Esophagus muscularis mucosa (tissue), 4 donors: Measurements from ENCODE around the gene MON2. TPM values are rescaled to one million over a fixed set of nuclear protein-coding genes. Genes with fewer than 3 reads are reported as not detected.

Experiments used
- DNase-seq: peaks from one replicate; pipeline ENCODE4 v3.0.0-alpha.2; 2017; ENCODE audit errors: extremely low spot score
- H3K27ac ChIP-seq, 4 donors: fragments of 200-600 bp; sonication (generic); replicated peaks in 1 of 4; 1 replicate in 3 of 4; 2 replicates in 1 of 4; pipeline ENCODE4 v1.5.1; 2016 to 2019; ENCODE audit warnings: mild to moderate bottlenecking in 1 of 4
- H3K27me3 ChIP-seq, 4 donors: fragments of 200-600 bp; sonication (generic); one replicate each; pipeline versions ENCODE4 v1.5.1 to v1.6.0; 2016 to 2019
- H3K36me3 ChIP-seq, 4 donors: fragments of 200-600 bp; sonication (generic); one replicate each; pipeline ENCODE4 v1.5.1; 2016 to 2019
- H3K4me1 ChIP-seq, 4 donors: fragments of 200-600 bp; sonication (generic); one replicate each; pipeline ENCODE4 v1.5.1; 2016 to 2019
- H3K4me3 ChIP-seq, 4 donors: fragments of 200-600 bp; sonication (generic); 1 replicate in 2 of 4; 2 replicates in 2 of 4; pipeline ENCODE4 v1.5.1; 2016 to 2019; ENCODE audit warnings: mild to moderate bottlenecking in 4 of 4, moderate library complexity in 1 of 4
- H3K9me3 ChIP-seq, 4 donors: fragments of 200-600 bp; sonication (generic); 1 replicate in 3 of 4; 2 replicates in 1 of 4; pipeline ENCODE4 v1.5.1; 2016 to 2019
- CTCF ChIP-seq, 3 experiments: fragments of 200-600 bp in 2 of 3; fragments of 450-650 bp in 1 of 3; sonication (generic) in 2 of 3; IDR thresholded peaks; one replicate each; pipeline ENCODE4 v1.5.1; 2017 to 2019; ENCODE audit warnings: antibody characterized with exemption in 3 of 3, mild to moderate bottlenecking in 2 of 3, moderate library complexity in 1 of 3
- EP300 ChIP-seq: sonication (generic); formaldehyde crosslinking; IDR thresholded peaks from one replicate; pipeline ENCODE4 v1.6.1; 2017; ENCODE audit warnings: antibody characterized with exemption
- POLR2A ChIP-seq: fragments of 450-650 bp; IDR thresholded peaks from one replicate; pipeline ENCODE4 v1.6.1; 2017; ENCODE audit warnings: antibody characterized with exemption, moderate library complexity, mild to moderate bottlenecking, low read depth
- POLR2AphosphoS5 ChIP-seq, 2 donors: sonication (generic); formaldehyde crosslinking; IDR thresholded peaks; one replicate each; pipeline ENCODE4 v1.6.1; 2017; ENCODE audit warnings: antibody characterized with exemption in 2 of 2
- WGBS: methylation state at CpG from one replicate; pipeline ENCODE4 v1.1.5; 2018; 5-methylcytosine and 5-hydroxymethylcytosine counted together
- intact Hi-C: fragments of 100-400 bp; cut with DNase I; formaldehyde crosslinking; loops from one replicate; pipeline ENCODE4 v1.15.1; 2023
- total RNA-seq, 4 donors: library from RNA; depleted of rRNA; stranded (reverse); fragments of >200 nt; gene quantifications; one replicate each; pipeline versions ENCODE4 v1.1.0 to v1.2.1, GENCODE V29; 2016

The MON2 gene
- total RNA-seq, 4 donors from 2014 or later, result 21.5 to 47.3 (median 30.8) TPM

DNA sequence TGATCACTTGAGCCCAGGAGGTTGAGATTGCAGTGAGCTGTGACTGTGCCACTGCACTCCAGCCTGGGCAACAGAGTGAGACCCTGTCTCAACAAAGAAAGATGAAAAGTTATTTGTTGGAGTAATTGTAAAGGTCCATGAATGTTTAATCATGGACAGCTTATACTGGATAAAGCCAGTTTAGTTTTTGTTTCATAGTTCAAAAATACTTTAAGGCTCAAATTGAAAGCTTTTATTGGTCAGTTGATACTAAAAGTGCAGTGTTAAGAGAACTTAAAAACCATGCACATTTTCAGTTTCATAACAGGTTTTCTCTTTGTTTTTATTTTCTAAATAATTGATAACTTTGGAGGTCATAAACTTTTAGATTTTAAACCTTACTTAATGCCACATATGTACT lies 108.4 kb downstream of the MON2 start:
- H3K27ac ChIP-seq, result no peak overlapping the region

DNA sequence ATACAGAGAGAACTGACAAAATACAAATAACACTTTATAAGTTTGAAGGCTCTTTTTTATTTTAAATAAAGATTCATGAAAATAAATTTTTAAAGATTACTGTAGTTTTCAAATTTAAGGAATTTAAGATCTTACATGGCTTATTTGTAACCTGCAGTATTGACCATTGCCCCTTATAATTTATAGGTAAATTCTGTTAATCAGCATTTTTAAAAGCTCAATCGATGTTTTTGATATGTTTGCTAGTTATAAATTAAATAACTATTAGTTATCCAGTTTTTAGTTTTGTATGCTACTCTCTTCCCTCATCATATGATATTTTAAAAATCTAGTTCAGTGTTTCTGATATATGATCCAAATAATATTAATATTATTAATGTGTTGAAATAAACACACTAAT lies 109.9 kb downstream of the MON2 start:
- Histone ChIP-seq H3K27me3 (no peaks in the 10 kb centered on the region), H3K27ac (no peak overlapping the region), H3K36me3 (peaks cover 5 to 43% (median 30%) of the 10 kb centered on the region in 4 donors), H3K9me3 (no peaks in the 10 kb centered on the region), H3K4me1 (no peaks in the 10 kb centered on the region), H3K4me3 (no peak overlapping the region)
- TF ChIP-seq POLR2A, result no peak
- TF ChIP-seq EP300, result no peak
- TF ChIP-seq POLR2AphosphoS5 (IDR thresholded peaks at IDR 0.05), result no peak
- no peak for TF ChIP-seq CTCF (IDR thresholded peaks at IDR 0.05)
- no peak for DNase-seq
- WGBS, result 91% methylated on average over 1 of the region's 1 CpG
- intact Hi-C loops, result no loop called here

More for the DNA sequence above, 108.4 kb downstream of the MON2 start:
- no peaks in the 10 kb centered on the region for H3K9me3 ChIP-seq
- no peaks in the 10 kb centered on the region for H3K27me3 ChIP-seq
- intact Hi-C loops, result no loop called here
- no peak overlapping the region for H3K4me3 ChIP-seq
- peaks cover 10 to 53% (median 36%) of the 10 kb centered on the region in 4 donors for H3K36me3 ChIP-seq
- no peak for TF ChIP-seq EP300
- TF ChIP-seq CTCF (IDR thresholded peaks at IDR 0.05), result no peak
- TF ChIP-seq POLR2A, result no peak
- no peak for TF ChIP-seq POLR2AphosphoS5 (IDR thresholded peaks at IDR 0.05)
- no peak for DNase-seq
- no peaks in the 10 kb centered on the region for H3K4me1 ChIP-seq

DNA sequence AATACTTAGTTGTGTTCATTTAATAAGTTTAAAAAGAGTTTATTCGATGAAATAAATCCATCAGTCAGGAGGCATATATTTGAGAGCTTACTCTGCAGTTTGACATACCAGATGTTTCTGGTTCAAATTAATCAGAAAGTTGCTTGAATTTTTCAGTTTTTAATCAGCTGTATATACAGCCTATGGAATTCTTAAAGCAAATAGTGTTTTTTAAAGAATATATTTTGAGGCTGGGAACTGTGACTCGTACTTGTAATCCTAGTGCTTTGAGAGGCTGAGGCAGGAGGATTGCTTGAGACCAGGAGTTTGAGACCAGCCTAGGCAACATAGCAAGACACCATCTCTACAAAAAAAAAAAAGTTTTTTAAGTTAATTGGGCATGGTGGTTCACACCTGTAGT lies 112.1 kb downstream of the MON2 start:
- no peak overlapping the region for H3K4me3 ChIP-seq
- WGBS, result 91% methylated on average over 2 of the region's 2 CpGs
- intact Hi-C loops, result no loop called here

DNA sequence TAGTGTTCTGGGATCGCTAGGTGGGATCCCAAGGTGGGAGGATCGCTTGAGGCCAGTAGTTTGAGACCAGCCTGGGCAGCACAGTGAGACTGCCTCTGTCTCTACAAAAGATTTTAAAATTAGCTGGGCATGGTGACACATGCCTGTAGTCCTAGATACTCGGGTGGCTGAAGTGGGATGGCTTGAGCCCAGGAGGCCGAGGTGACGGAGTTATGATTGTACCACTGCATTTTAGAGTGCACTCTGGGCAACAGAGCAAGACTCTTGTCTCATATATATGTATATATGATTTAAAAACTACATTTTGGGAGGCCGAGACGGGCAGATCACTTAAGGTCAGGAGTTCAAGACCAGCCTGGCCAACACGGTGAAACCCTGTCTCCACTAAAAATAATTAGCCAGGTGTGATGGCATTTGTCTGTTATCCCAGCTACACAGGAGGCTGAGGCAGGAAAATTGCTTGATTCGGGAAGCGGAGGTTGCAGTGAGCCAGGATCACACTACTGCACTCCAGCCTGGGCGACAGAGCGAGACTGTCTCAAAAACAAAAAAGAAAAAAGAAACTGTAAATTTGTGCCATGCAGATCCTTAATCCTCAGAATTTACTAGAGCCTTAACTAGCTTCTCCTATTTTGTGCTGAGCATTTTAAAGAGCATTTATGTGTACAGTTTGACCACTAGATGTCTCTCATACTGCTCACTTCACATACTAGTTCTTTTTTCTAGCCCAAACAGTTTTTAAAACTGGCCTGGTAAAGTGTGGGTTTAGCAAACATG lies 114.8 kb downstream of the MON2 start:
- Histone ChIP-seq H3K9me3 (no peaks in the 10 kb centered on the region), H3K4me1 (no peaks in the 10 kb centered on the region), H3K36me3 (peaks cover 0 to 19% (median 8%) of the 10 kb centered on the region in 4 donors), H3K27ac (no peak overlapping the region), H3K4me3 (no peak overlapping the region), H3K27me3 (no peaks in the 10 kb centered on the region)
- intact Hi-C loops, result loop anchor here (2.0 kb wide), 1 partner anchor 213 kb away; no protein-coding TSS in a partner anchor
- 78% methylated on average over 12 of the region's 12 CpGs for WGBS
- no peak for DNase-seq
- no peak for TF ChIP-seq EP300
- no peak for TF ChIP-seq POLR2AphosphoS5 (IDR thresholded peaks at IDR 0.05)
- TF ChIP-seq CTCF (IDR thresholded peaks at IDR 0.05), result peak; percentile 56 to 71 (median 57)

More for the DNA sequence above, 112.1 kb downstream of the MON2 start:
- H3K36me3 ChIP-seq, result peaks cover 3 to 25% (median 13%) of the 10 kb centered on the region in 4 donors
- no peaks in the 10 kb centered on the region for H3K9me3 ChIP-seq
- DNase-seq, result no peak
- H3K27me3 ChIP-seq, result no peaks in the 10 kb centered on the region
- no peak for TF ChIP-seq POLR2AphosphoS5 (IDR thresholded peaks at IDR 0.05)
- TF ChIP-seq POLR2A, result no peak
- no peak for TF ChIP-seq EP300
- TF ChIP-seq CTCF (IDR thresholded peaks at IDR 0.05), result no peak
- no peaks in the 10 kb centered on the region for H3K4me1 ChIP-seq
- no peak overlapping the region for H3K27ac ChIP-seq

GRCh38 chr12:62582065-62582366 lies 115.4 kb downstream of the MON2 start:
- no peak for DNase-seq
- intact Hi-C loops, result no loop called here
- no peak overlapping the region for H3K4me3 ChIP-seq
- H3K36me3 ChIP-seq, result peaks cover 0 to 19% (median 8%) of the 10 kb centered on the region in 4 donors
- H3K27ac ChIP-seq, result no peak overlapping the region
- WGBS, result 20% methylated on average over 2 of the region's 2 CpGs
- no peaks in the 10 kb centered on the region for H3K9me3 ChIP-seq
- H3K4me1 ChIP-seq, result no peaks in the 10 kb centered on the region
- no peaks in the 10 kb centered on the region for H3K27me3 ChIP-seq
- TF ChIP-seq EP300 (no peak), POLR2AphosphoS5 (IDR thresholded peaks at IDR 0.05) (no peak), POLR2A (no peak), CTCF (IDR thresholded peaks at IDR 0.05) (no peak)
